IPS-NIHi11 (cell line): ENCODE measurements around the gene FBP1.
"Not testable (repeated sequence)": the region's sequence is repeated elsewhere in the genome, so short reads cannot be mapped to it uniquely, and the experiment has no call there.

Experiments used
- DNase-seq: peaks from one replicate; pipeline ENCODE4 v3.0.0; 2012; ENCODE audit warnings: mixed read lengths, low spot score

Gene FBP1

DNA sequence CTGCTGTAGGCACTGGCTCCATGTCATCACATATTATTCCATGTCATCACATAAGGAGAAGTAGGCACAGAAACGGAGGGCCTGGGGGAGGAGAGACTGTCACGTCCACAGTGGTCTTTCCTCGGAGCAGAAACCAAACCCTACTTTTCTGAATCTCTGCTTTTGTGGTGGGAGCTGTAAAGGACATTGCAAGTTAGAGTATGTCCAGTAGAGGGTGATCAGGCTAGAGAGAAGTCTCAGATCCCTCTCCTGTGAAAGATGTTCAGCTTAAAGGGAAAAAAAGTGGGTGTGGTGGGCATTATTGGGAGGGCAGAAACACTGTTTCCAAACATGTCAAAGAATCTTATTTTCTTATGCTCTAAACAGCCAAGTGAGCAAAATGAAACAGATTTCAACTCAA is 26.3 kb downstream of the FBP1 start:
- no peak for DNase-seq

- no peak for DNase-seq
Measured at GRCh38 chr9:94612071-94612470, 27.2 kb downstream of the FBP1 start.

DNA sequence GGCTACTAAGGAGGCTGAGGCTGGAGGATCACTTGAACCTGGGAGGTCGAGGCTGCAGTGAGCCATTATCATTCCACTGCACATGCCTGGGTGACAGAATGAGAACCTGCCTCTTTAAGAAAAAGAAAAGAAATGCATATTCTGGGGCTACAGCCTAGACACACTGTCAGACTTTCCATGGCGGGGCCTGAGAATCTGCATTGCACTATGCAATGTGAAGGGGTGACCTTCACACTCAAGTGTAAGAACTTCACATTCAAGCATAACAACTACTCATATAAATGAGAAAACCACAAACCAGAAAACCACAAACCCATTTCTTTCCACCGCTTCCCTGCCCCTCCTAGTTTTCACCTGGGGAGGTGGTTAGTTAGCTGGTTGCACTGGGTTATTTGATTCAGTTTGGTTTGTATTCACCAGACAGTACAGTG is 27.7 kb downstream of the FBP1 start:
- DNase-seq, result no peak

GRCh38 chr9:94610181-94610606 is 29.1 kb downstream of the FBP1 start:
- DNase-seq, result no peak

DNA sequence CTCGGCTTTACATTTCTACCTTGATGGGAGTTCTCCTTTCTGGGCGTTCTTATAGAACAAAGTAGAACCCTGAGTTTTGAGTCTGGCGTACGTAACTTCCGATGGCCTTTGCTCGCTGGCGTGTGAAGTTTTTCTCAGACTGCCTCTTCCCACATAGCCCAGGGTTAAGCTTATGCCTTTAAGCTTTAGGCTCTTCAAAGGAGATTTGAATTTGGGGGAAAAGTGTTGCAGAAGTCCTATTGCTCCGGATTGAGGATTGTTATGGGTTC is 32.0 kb downstream of the FBP1 start:
- DNase-seq, result no peak

- DNase-seq, result no peak
Measured at GRCh38 chr9:94606646-94607422, 32.5 kb downstream of the FBP1 start.

DNA sequence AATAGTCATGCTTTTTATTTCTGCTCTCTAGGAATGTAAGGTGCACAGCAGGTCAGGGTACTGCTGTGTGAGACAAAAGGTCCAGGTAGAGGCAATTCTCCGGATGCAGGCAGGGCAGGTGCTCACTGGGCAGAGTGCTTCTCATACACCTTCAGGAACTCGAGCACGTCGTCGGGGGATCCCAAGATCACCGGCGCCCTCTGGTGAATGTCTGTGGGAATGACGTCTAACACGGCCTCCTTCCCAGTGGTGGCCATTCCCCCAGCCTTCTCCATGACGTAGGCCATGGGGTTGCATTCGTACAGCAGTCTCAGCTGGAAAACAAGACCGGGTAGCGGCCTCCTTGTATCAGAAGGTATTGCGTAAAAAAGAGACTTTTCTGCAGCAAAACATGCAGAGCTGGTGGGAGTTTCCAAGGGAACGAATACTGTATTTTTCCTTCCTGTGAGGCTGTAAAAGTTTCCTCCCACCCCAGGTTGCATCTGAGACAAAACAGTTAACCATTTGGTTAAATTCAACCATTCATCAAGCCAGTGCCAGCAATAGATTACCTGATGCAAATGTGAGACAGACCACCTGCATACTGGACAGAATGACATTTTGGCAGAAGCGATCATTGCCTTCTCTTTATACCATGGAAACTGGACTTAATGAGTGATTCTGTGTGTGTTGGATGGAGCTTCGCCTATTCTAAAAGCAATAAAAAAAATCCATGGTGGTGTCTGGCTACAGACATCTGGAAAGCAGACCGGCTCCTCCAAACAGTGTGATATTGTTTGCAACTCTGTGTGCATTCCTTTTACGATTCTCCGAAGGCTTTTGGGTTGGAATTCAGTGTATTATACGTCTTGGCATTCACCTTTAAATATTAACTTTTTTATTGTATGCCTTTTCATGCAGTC is 35.8 kb downstream of the FBP1 start:
- peak; percentile 93 for DNase-seq

GRCh38 chr9:94602666-94603065 is 36.7 kb downstream of the FBP1 start:
- DNase-seq, result no peak

DNA sequence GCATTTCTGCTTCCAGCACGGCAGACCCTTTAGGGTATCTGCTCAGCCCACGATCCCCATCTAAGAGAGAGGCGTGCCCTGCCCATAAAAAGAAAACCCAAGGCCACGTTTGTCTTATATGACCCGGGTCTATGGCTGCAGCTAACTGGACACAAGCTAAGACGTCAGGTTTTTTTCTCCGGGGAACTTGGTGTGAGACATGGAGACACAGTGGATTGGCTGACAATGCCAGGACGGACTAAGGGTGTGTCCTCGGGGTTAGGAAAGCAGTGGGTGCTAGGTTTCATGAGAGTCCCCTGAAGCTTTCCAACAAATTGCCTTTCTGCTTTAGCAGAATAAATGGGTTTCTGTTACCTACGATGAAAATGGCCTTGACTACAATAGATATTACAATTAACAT is 38.6 kb downstream of the FBP1 start:
- no peak for DNase-seq

GRCh38 chr9:94600258-94600657 is 39.1 kb downstream of the FBP1 start:
- no peak for DNase-seq

- no peak for DNase-seq
Measured at GRCh38 chr9:94599102-94599501, 40.2 kb downstream of the FBP1 start.

DNA sequence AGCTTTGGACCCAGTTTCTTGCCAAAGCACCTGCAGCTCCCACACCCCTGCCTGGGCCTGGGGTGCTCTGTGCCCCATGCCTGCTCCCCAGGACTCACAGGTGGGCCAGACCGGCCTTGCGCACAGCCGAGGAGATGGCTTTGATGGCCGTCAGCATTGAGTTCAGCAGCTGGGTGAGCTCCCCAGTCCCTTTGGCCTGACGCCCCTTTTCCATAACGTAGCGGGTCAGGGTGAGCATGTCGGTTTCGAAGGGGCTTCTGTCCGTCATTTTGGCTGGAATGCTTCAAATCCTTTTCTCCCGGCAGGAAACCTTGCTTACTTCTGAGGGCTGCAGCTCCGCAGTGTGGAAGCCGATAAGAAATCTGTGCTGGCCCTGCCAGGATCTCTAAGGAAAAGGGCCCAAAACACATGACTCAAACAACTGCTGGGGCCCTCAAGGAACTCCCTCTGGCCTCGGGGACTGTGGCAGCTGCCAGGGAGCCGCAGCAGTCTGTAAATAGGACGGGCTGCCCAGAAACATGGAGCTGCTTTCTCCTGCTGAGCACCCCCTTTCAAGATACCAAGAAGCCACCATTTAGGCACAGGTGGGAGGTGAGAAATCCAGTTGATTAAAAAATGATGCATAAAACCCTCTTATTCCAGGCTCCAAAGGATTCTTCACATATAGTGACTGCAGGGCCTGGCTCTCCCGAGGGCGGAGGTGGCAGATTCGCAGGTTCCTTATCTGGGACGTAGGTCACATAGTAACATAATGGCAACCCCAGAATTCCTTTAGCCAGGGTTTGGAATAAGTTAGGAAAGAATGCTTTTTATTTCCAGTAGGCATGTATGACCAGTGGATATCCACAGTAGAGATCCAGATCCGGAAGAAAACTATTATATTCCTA is 45.6 kb downstream of the FBP1 start, which contains the start of gene FBP2:
TSS of gene FBP2 (minus strand) at position 366 of the 887 bp plus-strand sequence. CDS start at position 268, 98 bp downstream.
- DNase-seq, result no peak

DNA sequence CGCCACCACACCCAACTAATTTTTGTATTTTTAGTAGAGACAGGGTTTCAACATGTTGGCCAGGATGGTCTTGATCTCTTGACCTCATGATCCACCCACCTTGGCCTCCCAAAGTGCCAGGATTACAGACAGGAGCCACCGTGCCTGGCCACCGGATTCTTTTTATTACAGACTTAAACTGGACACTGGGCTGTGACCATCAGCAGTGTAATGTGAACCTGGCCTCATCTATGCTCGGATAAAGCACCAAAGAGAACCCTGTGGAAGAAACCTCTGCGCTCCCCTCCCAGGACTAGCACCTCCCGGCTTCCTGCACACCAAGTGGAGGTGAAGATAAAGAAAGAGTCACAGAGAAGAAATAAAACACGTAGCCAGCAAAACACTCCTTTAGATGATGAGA is 46.6 kb downstream of the FBP1 start:
- not testable (repeated sequence) for DNase-seq

GRCh38 chr9:94591876-94592275 is 47.4 kb downstream of the FBP1 start:
- DNase-seq, result no peak

DNA sequence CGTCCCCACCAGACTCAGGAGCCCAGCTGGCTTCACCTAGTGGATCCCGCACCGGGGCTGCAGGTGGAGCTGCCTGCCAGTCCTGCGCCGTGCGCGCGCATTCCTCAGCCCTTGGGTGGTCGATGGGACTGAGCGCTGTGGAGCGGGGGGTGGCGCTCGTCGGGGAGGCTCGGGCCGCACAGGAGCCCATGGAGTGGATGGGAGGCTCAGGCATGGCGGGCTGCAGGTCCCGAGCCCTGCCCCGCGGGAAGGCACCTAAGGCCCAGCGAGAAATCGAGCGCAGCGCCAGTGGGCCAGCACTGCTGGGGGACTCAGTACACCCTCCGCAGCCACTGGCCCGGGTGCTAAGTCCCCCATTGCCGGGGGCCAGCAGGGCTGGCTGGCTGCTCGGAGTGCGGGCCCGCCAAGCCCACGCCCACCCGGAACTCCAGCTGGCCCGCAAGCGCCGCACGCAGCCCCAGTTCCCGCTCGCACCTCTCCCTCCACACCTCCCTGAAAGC is 48.2 kb downstream of the FBP1 start:
- DNase-seq, result not testable (repeated sequence)

- no peak for DNase-seq
Measured at GRCh38 chr9:94588681-94589080, 50.6 kb downstream of the FBP1 start.

GRCh38 chr9:94586814-94587213 is 52.5 kb downstream of the FBP1 start:
- no peak for DNase-seq

DNA sequence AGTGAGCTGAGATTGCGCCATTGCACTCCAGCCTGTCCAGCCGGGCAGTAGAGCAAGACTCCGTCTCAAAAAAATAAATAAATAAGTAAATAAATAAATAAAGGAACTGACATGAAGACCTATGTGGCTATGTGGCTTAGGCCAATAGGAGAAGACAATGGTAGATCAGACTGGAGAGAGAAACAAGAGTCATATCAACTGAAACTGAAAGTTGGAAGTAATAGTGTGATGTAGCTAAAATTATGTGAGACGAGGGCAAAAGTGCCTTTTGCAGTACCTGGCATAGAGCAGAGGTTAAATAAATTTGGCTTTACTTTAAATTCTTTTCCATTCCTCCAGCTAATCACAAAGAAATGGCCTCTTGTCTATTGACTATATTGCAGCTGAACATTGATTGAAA is 53.0 kb downstream of the FBP1 start:
- no peak for DNase-seq

- no peak for DNase-seq
Measured at GRCh38 chr9:94584555-94584954, 54.8 kb downstream of the FBP1 start.

DNA sequence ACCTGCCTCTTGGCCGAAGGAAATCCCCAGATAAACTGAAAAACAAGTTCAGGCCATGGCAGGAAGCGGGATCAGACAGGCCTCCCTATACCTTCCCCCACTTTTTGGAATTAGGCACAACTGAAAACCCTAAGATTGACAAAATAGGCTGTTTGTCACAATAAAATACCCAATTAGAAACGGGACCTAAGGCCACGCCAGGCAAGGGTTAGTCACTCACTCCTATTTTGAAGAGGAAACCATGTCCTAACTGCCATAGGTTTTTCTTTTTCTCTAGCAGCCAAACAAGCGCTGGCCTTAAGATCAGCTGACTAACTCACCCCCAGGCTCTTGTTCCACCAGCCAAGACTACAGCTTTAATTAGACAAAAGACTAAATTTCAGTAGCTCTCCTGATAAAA is 57.6 kb downstream of the FBP1 start:
- no peak for DNase-seq

DNA sequence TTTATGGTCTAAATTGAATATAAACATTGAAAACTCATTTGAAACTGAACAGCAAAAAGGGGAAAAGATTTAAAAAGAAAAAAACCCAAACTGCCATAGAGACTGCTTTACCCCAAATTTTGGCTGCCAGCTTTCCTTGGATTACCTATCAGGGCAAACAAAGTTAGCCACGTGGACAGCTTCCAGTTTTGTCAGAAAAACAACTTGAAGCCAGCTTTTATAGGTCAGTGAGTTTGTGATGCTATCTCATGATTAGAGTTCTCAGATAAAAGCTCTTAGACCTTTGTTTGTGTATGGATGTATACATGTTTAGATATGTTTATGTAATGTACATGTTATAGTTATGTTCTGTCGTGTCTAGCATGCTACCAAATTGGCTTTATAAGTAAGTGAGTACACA is 61.7 kb downstream of the FBP1 start:
- no peak for DNase-seq

DNA sequence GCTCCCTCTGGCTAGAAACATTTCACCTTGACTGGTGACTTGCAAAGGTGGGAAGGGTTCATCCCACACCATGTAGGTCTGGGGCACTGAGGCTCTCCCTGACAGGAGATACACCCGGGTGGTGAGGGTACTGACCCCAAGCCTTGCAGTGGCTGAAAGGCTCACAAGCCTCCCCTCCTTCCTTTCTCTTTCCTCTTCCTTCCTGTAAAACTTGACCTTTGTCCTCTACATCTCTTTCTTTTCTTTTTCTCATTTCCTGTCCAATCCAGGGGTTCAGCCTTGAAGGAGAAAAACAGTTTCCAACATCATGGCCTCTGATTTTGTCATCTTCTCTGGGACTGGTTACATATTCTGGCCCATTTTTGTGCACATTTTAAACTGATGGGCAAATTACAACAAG is 62.3 kb downstream of the FBP1 start:
- no peak for DNase-seq
